SU-DHL-6 (cell line): ENCODE measurements around the gene TOLLIP.

Experiments used
- EZH2phosphoT487 ChIP-seq: fragments of 200-600 bp; sonication (generic), shearing (Covaris generic); conservative IDR thresholded peaks from 2 replicates; pipeline ENCODE4 v1.6.1; 2018; ENCODE audit warnings: mild to moderate bottlenecking, antibody characterized with exemption, low read length, moderate library complexity, mixed read lengths
- TF ChIP-seq, protein P1 (sequence below): fragments of 200-600 bp; sonication (generic); IDR thresholded peaks from one replicate; pipeline ENCODE4 v1.5.1; 2017; ENCODE audit warnings: antibody characterized with exemption, mild to moderate bottlenecking, low read length, moderate library complexity; ENCODE audit not compliant: insufficient read depth, poor library complexity, severe bottlenecking

DNA sequence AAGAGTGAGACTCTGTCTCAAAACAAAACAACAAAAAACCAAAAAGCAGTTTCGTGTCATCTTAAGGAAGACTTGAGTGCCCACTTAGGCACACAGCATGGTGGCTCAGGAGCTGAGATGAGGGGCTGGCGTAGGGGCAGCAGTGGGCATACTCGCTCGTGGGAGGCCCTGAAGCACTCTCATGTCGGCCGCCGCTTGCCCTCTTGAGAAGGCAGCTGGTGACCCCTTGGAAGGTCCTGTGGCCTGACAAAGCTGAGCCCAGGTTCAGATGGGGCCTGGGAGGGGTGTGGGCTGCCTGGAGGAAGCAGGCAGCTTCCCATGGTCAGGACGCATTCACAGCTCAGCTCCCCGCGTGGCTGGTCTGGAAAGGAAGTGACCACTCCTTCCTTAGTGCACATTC lies 71.6 kb downstream of the TOLLIP start:
- TF ChIP-seq, protein P1, sequence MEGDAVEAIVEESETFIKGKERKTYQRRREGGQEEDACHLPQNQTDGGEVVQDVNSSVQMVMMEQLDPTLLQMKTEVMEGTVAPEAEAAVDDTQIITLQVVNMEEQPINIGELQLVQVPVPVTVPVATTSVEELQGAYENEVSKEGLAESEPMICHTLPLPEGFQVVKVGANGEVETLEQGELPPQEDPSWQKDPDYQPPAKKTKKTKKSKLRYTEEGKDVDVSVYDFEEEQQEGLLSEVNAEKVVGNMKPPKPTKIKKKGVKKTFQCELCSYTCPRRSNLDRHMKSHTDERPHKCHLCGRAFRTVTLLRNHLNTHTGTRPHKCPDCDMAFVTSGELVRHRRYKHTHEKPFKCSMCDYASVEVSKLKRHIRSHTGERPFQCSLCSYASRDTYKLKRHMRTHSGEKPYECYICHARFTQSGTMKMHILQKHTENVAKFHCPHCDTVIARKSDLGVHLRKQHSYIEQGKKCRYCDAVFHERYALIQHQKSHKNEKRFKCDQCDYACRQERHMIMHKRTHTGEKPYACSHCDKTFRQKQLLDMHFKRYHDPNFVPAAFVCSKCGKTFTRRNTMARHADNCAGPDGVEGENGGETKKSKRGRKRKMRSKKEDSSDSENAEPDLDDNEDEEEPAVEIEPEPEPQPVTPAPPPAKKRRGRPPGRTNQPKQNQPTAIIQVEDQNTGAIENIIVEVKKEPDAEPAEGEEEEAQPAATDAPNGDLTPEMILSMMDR = no peak
- no peak for TF ChIP-seq EZH2phosphoT487
